ENCODE data around the gene LRP1.

The LRP1 gene

DNA sequence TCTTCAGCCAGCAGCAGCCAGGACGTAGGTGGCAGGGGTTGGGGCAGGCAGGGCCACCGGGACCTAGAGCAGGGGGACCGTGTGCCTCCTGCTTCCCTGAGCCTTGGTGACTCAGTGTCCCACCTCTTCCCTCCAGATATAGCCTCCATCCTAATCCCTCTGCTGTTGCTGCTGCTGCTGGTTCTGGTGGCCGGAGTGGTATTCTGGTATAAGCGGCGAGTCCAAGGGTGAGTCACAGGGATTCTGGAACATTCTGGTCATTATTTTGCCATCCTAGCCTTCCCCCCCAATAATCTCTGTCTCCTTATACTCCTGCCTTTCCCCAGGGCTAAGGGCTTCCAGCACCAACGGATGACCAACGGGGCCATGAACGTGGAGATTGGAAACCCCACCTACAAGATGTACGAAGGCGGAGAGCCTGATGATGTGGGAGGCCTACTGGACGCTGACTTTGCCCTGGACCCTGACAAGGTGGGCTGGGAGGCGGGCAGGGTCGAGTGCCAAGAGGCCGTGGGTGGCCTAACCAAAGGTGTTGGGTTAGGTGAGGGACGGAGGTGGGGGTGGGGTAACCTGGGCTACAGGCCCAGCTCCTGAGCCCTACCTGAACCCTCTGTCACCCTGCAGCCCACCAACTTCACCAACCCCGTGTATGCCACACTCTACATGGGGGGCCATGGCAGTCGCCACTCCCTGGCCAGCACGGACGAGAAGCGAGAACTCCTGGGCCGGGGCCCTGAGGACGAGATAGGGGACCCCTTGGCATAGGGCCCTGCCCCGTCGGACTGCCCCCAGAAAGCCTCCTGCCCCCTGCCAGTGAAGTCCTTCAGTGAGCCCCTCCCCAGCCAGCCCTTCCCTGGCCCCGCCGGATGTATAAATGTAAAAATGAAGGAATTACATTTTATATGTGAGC lies 83.8 kb downstream of the LRP1 start:
- H3K27ac Mint-ChIP-seq: no peak overlapping the region
- H3K4me3 Mint-ChIP-seq: no peak overlapping the region
- peaks cover 26% of the 10 kb centered on the region in 2 donors for H3K4me1 Mint-ChIP-seq (ENCODE audit: low read depth in 2 of 2)
- DNase-seq: no peak
- H3K9me3 Mint-ChIP-seq: no peaks in the 10 kb centered on the region
- H3K36me3 Mint-ChIP-seq (ENCODE audit: insufficient read depth): peaks cover 18% of the 10 kb centered on the region
- no peak for ATAC-seq (replicated peaks)
- H3K27me3 Mint-ChIP-seq: peaks cover 31 to 53% of the 10 kb centered on the region in 2 donors

DNA sequence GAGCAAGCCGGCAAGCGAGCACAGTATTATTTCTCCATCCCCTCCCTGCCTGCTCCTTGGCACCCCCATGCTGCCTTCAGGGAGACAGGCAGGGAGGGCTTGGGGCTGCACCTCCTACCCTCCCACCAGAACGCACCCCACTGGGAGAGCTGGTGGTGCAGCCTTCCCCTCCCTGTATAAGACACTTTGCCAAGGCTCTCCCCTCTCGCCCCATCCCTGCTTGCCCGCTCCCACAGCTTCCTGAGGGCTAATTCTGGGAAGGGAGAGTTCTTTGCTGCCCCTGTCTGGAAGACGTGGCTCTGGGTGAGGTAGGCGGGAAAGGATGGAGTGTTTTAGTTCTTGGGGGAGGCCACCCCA lies 84.4 kb downstream of the LRP1 start:
- Mint-ChIP-seq H3K9me3 (no peaks in the 10 kb centered on the region), H3K36me3 (ENCODE audit: insufficient read depth) (peaks cover 21% of the 10 kb centered on the region)
- no peak for DNase-seq

DNA sequence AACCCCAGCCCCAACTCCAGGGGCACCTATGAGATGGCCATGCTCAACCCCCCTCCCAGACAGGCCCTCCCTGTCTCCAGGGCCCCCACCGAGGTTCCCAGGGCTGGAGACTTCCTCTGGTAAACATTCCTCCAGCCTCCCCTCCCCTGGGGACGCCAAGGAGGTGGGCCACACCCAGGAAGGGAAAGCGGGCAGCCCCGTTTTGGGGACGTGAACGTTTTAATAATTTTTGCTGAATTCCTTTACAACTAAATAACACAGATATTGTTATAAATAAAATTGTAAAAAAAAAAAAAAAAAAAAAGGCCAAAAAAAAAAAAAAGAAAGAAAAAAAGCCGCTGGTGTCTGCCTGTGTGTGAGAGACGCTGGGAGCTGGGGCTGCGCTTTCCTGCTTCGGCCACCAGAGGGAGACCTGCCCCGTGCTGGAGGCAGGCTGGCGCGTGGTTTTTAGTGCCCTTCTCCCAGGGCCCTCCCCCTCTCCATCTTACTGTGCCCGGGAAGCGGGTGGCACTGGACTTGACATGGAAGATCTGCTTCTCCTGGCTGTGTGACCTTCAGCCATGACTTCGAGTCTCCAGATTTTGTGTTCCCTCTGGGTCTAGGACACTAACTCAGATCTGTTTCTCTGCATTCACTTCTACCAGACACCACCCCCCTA lies 84.9 kb downstream of the LRP1 start:
- ATAC-seq (replicated peaks) (peak; percentile 57), DNase-seq (peak; percentile 83 to 85 (median 84))
- H3K27ac Mint-ChIP-seq: peak overlapping the region in 1 of 2 donors; percentile 13
- peaks cover 21% of the 10 kb centered on the region for H3K36me3 Mint-ChIP-seq (ENCODE audit: insufficient read depth)
- H3K4me3 Mint-ChIP-seq: peak overlapping the region in 1 of 2 donors; percentile 19
- H3K9me3 Mint-ChIP-seq: no peaks in the 10 kb centered on the region
- H3K27me3 Mint-ChIP-seq: peaks cover 42 to 65% of the 10 kb centered on the region in 2 donors
- peaks cover 34 to 37% of the 10 kb centered on the region in 2 donors for H3K4me1 Mint-ChIP-seq (ENCODE audit: low read depth in 2 of 2)

More for the DNA sequence above, 84.4 kb downstream of the LRP1 start:
- H3K27me3 Mint-ChIP-seq: peaks cover 37 to 60% of the 10 kb centered on the region in 2 donors
- no peak overlapping the region for H3K4me3 Mint-ChIP-seq
- peaks cover 31 to 33% of the 10 kb centered on the region in 2 donors for H3K4me1 Mint-ChIP-seq (ENCODE audit: low read depth in 2 of 2)
- H3K27ac Mint-ChIP-seq: no peak overlapping the region
- ATAC-seq (replicated peaks): no peak

DNA sequence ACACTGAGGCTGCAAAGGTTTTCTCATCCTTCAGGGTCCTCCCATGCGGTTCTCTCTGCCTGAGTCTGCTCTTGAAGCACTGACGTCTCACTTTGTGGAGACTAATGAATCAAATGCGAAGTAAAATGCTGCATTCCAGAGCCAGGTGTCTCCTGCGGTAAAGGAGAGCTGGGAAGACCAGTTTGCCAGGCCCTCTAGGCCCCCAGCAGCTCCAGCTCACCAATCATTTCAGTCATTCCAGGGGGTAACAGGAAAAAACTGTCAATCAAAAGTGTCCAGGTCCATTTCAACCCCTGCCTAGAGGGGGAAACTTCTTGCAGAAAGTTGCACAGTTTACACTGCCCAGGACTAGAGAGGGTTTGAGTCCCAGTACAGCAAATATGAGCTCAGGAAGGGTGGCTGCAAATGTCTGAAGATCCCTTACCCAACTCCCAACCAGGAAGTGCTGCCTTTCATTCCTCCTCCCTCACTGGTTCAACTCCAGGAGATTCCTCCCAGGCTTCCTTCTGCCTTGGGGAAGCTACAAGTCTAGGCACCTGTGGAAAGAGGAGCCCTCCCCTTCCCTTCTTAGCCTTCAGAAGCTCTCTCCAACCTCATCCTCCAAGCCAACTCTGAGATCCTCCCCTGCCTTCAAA lies 85.6 kb downstream of the LRP1 start:
- no peak overlapping the region for H3K4me3 Mint-ChIP-seq
- ATAC-seq (replicated peaks) (no peak), DNase-seq (no peak)
- peak overlapping the region; percentile 13 to 28 for H3K27ac Mint-ChIP-seq
- peaks cover 49 to 72% of the 10 kb centered on the region in 2 donors for H3K27me3 Mint-ChIP-seq
- peaks cover 34 to 40% of the 10 kb centered on the region in 2 donors for H3K4me1 Mint-ChIP-seq (ENCODE audit: low read depth in 2 of 2)
- H3K9me3 Mint-ChIP-seq: no peaks in the 10 kb centered on the region
- H3K36me3 Mint-ChIP-seq (ENCODE audit: insufficient read depth): peaks cover 21% of the 10 kb centered on the region

DNA sequence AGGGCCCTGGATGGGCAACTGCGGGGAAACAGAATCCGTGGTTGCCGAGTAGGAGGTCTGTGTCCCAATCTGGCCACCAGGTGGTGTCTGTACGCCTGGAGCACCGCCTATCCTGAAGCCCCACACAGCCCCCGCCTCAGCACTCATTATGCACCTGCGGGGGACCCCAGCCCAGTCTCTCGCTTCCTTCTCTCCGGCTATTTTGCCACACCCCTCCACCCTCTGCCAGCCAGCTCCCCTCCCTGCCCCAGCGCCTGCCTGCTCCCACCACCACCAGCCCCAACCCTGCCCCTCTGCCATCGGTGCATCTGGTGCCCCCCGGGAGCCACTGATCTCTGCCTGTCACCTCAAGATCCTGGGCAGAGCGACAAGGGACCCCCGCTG lies 86.1 kb downstream of the LRP1 start:
- Mint-ChIP-seq H3K27ac (peak overlapping the region in 1 of 2 donors; percentile 28), H3K4me3 (peak overlapping the region in 1 of 2 donors; percentile 82), H3K36me3 (ENCODE audit: insufficient read depth) (peaks cover 21% of the 10 kb centered on the region), H3K4me1 (ENCODE audit: low read depth in 2 of 2) (peaks cover 34 to 40% of the 10 kb centered on the region in 2 donors), H3K27me3 (peaks cover 54 to 77% of the 10 kb centered on the region in 2 donors), H3K9me3 (no peaks in the 10 kb centered on the region)
- peak; percentile 57 to 65 (median 60) for DNase-seq
- peak; percentile 33 for ATAC-seq (replicated peaks)

DNA sequence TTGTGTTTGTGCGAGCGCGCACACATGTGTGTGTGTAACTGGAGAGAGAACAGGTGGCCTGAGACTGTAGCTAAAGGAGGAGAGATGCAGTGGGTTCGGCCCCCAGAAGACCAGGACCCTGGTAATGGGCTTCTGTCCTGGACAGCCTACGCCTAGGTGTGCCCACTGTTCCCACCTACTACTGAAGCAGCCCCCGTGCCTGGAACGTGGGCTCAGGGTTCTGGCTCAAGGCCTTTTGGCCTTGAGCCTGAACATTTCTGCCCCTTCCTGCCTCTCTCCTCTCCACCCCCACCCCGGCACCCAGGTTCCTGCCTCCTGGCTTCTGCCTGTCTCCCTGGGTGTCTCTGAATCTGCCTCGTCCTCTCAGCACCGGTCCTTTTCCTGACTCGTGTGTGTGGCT lies 86.8 kb downstream of the LRP1 start:
- Mint-ChIP-seq H3K9me3 (no peaks in the 10 kb centered on the region), H3K27me3 (peaks cover 61 to 82% of the 10 kb centered on the region in 2 donors), H3K4me3 (peak overlapping the region; percentile 82 to 84), H3K27ac (peak overlapping the region in 1 of 2 donors; percentile 81), H3K36me3 (ENCODE audit: insufficient read depth) (peaks cover 21% of the 10 kb centered on the region), H3K4me1 (ENCODE audit: low read depth in 2 of 2) (peaks cover 34 to 40% of the 10 kb centered on the region in 2 donors)
- DNase-seq (no peak), ATAC-seq (replicated peaks) (no peak)

DNA sequence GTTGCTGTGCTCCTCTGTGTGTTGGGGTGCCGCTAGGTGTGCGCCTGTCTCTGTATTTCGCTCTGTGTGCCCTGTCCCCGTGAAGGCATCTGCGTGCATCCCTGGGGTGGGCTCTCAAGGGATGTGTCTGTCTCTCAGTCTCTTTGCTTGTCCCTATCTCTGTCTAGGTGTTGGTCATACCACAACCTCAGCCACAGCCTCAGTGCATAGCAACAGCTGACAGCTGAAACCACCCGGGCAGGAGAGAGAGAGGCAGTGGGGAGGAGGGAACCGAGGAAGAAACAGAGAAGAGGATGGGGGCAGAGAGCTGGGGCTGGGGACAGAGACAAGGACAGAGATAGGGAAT lies 87.4 kb downstream of the LRP1 start:
- Mint-ChIP-seq H3K4me3 (peak overlapping the region; percentile 82 to 84), H3K27me3 (peaks cover 64 to 82% of the 10 kb centered on the region in 2 donors), H3K27ac (peak overlapping the region; percentile 70 to 81), H3K9me3 (no peaks in the 10 kb centered on the region), H3K36me3 (ENCODE audit: insufficient read depth) (peaks cover 21% of the 10 kb centered on the region), H3K4me1 (ENCODE audit: low read depth in 2 of 2) (peaks cover 37 to 40% of the 10 kb centered on the region in 2 donors)
- peak; percentile 33 to 53 (median 50) for DNase-seq
- peak; percentile 58 for ATAC-seq (replicated peaks)

DNA sequence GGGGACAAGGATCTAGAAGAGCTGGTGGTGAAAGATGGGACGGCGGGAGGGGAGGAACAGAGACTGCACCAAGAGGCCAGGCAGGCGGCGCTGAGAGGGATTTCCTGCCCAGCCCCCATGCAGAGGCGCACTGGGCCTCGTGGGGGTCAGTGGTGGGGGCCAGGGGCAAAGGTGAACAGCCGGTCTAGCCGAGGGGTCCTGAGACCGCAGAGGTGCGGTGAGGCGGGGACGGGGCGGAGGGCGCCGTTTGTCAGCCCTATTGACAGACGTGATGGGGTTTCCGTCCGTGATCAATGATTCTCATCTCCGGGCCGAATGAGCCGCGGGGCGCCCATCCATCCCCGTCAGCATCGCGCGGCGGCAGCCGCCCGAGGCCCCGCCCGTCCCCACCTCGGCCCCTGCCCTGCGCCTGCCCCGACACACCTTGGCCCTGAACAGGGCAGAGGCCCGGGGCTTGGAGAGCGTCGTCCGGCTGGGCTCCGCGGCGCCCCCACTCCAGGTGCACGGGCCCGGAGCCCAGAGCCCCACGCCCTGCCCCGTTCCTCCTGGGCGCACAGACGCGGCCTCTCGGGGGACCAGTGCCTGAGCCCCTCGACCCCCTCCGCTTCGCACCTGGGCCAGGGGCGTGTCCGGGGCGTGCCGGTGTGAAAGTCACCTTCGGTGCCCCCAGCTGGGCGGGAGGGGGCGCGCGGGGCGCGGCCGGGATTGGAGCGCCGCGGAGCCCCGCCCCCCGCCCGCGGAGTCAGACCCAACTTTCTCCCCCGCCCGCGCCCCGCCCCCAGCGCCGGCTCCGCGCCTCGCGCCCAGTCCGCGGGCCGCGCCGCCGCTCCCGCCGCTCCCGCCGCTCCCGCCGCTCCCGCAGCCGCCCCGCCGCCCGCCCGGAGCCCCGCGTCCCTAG lies 88.0 kb downstream of the LRP1 start, which contains the start of gene NXPH4:
Gene NXPH4 (plus strand): TSS at position 781 of the 898 bp plus-strand sequence. CDS start 176 bp downstream, outside the sequence.
- DNase-seq: no peak
- ATAC-seq (replicated peaks): peak; percentile 25
- Mint-ChIP-seq H3K36me3 (ENCODE audit: insufficient read depth) (peaks cover 23% of the 10 kb centered on the region), H3K4me1 (ENCODE audit: low read depth in 2 of 2) (peaks cover 40 to 43% of the 10 kb centered on the region in 2 donors), H3K27ac (peak within 1 kb of the TSS; percentile 70 to 81), H3K27me3 (peaks cover 71 to 85% of the 10 kb centered on the region in 2 donors), H3K9me3 (no peaks in the 10 kb centered on the region), H3K4me3 (peak within 1 kb of the TSS; percentile 84 to 85)

DNA sequence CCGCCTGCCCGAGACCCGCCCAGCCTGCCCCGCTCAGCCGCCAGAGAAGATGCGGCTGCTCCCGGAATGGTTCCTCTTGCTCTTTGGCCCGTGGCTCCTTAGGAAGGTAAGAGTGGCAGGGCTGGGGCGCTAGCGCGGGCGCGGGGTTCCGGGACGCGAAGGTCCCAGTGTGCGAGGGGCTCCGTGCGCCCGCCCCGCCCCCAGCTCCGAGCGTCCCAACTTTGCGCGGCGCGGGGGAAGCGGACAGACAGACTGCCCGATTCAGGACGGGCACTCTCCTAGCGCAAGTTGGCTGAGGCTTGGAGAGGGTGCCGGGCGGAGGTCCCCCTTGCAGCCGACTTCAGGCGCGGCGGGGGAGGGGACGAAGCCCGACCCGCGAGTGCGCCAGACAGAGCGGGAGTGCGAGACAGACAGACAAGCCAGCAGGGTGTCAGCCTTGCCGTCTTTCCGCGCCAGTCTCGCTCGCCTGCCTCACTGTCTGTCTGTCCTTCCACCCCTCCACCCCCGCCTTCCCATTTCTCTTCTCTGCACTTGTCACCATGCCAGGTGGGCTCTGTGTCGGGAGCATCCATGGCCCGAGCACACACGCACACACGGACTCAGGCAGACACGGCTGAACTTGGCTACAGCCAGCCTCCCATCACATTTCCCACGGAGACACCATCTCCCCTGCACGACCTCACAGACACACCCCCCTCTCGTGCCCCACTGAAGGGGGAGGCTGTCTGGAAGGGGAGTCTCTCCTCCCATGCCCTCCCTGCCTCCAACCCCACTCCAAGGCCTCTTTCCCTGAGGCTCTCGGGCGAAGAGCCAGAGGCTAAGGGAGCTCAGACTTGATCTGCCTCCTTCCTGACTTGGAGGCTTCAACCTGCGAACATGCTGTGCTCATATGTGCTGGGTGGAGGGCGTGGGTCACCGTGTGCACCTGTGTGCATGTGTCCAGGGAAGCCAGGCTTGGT lies 88.9 kb downstream of the LRP1 start:
- Mint-ChIP-seq H3K4me3 (peak overlapping the region; percentile 84 to 85), H3K27ac (peak overlapping the region; percentile 52 to 59), H3K4me1 (ENCODE audit: low read depth in 2 of 2) (peaks cover 40 to 51% of the 10 kb centered on the region in 2 donors), H3K9me3 (no peaks in the 10 kb centered on the region), H3K36me3 (ENCODE audit: insufficient read depth) (peaks cover 24% of the 10 kb centered on the region), H3K27me3 (peaks cover 80 to 94% of the 10 kb centered on the region in 2 donors)
- DNase-seq (peak in 2 of 3 experiments; percentile 51 to 57), ATAC-seq (replicated peaks) (peak; percentile 61)

DNA sequence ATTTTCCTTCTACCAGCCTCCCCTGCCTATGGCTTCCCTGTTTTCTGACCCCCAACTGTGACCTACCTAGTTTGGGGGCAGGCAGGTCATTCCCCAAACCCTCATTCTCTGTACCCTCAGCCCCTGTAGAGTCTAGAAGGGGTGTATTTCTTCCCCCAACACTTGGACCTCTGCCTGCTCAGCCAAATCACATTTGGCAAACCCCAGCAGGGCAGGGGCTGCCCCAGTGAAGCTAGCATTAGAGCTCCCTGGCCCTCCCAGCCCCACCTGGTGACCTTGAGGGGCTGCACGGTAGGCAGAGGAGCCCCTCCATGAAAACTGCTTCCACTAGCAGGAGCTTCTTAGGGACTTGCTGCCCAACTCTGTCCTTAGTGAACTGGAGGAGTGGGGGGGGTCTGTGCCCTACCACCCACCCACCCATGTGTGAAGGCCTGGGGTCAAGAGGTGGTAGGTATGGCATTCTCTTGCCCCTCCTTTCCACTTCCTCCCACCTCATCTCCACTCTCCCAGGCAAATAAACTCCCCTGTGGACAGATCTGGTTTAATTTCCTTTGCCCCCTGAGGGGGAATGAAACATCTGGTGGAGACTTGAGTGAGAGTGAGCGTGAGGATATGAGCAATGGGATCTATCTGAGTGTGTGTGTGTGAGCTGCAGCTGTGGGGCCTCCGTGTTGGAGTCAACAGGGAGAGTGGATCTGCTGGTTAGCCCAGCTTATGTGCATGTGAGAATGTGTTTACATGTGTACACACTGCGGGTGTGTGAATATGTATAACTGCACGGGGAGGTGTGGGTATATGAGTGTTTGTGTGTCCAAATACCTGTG lies 90.0 kb downstream of the LRP1 start:
- peaks cover 22% of the 10 kb centered on the region for H3K36me3 Mint-ChIP-seq (ENCODE audit: insufficient read depth)
- H3K27ac Mint-ChIP-seq: peak overlapping the region; percentile 52 to 59
- H3K27me3 Mint-ChIP-seq: peaks cover 89 to 94% of the 10 kb centered on the region in 2 donors
- ATAC-seq (replicated peaks): no peak
- H3K9me3 Mint-ChIP-seq: no peaks in the 10 kb centered on the region
- peaks cover 48 to 61% of the 10 kb centered on the region in 2 donors for H3K4me1 Mint-ChIP-seq (ENCODE audit: low read depth in 2 of 2)
- peak overlapping the region; percentile 84 to 85 for H3K4me3 Mint-ChIP-seq
- DNase-seq: no peak

Data from effector memory CD8-positive, alpha-beta T cell (primary cell).